HepG2 (cell line): ENCODE measurements around the gene STIMATE. TPM values are rescaled to one million over a fixed set of nuclear protein-coding genes. Genes with fewer than 3 reads are reported as not detected.
A peak's percentile ranks its signal among the peaks of the same experiment; 100 is the strongest.

Experiments used
- ATAC-seq: fragments of 200-7000 bp; cut with Tn5 transposase; 3 replicates; pipeline ENCODE4 v1.9.1; 2020; ENCODE audit warnings: mild to moderate bottlenecking, moderate library complexity
- BruUV-seq: library from RNA; stranded (reverse); fragments of 400-500 nt; replicated peaks from 2 replicates; lab custom pipeline; 2021; lab: Mats Ljungman, UMichigan
- CTCF ChIA-PET: fragments of 300-600 bp; formaldehyde crosslinking; extraction: SDS; loops from one replicate; lab custom pipeline; 2021; ENCODE audit warnings: low total read pairs, inconsistent platforms, low intra/inter-chr PET ratio; lab: Yijun Ruan, JAX
- POLR2A ChIA-PET: fragments of 350-600 bp; sonication (Branson Sonifier 250); formaldehyde crosslinking; loops from one replicate; lab custom pipeline; 2020; ENCODE audit warnings: antibody characterized with exemption, inconsistent platforms; lab: Yijun Ruan, JAX
- DNase-seq: peaks from one replicate; pipeline ENCODE4 v3.0.0-alpha.2; 2015; ENCODE audit warnings: low spot score
- FAIRE-seq: peaks from 3 replicates; lab custom pipeline; 2011; peaks lifted over from hg19 to GRCh38; lab: Jason Lieb, UNC
- H2AFZ ChIP-seq: one replicate; pipeline ENCODE4 v1.6.1; 2011; ENCODE audit warnings: low read length, inconsistent platforms
- H3K27ac ChIP-seq: fragments of 300-600 bp; 3 replicates; pipeline ENCODE4 v1.8.0; 2011; ENCODE audit warnings: mixed run types, mild to moderate bottlenecking, mixed read lengths, low read length, inconsistent platforms; ENCODE audit not compliant: insufficient read depth; ENCODE audit errors: extremely low read length
- H3K27me3 ChIP-seq, 2 experiments: fragments of 200-600 bp in 1 of 2; 2 replicates in 1 of 2; 3 replicates in 1 of 2; pipeline versions ENCODE4 v1.6.0 to v1.8.0; 2011; ENCODE audit warnings: low read length in 2 of 2, mild to moderate bottlenecking in 2 of 2, moderate library complexity in 2 of 2, inconsistent platforms in 1 of 2; ENCODE audit not compliant: insufficient read depth in 2 of 2, control insufficient read depth in 1 of 2
- H3K36me3 ChIP-seq, 2 experiments: fragments of 200-600 bp in 1 of 2; replicated peaks in 1 of 2; 2 replicates in 1 of 2; 3 replicates in 1 of 2; pipeline versions ENCODE4 v1.5.1 to v1.8.0; 2011; ENCODE audit warnings: low read length in 2 of 2, inconsistent platforms in 1 of 2; ENCODE audit not compliant: insufficient read depth in 2 of 2, control insufficient read depth in 1 of 2
- H3K4me1 ChIP-seq: 2 replicates; pipeline ENCODE4 v1.5.1; 2012; ENCODE audit warnings: low read length, inconsistent platforms; ENCODE audit not compliant: insufficient read depth
- H3K4me2 ChIP-seq: 2 replicates; pipeline ENCODE4 v1.6.0; 2011; ENCODE audit warnings: low read depth, low read length, inconsistent platforms
- H3K4me3 ChIP-seq, 3 experiments: fragments of 200-600 bp in 1 of 3; sonication (generic), shearing (Covaris generic) in 1 of 3; replicated peaks in 1 of 3; 2 replicates each; pipeline ENCODE4 v1.5.1; 2011 to 2016; ENCODE audit warnings: low read length in 3 of 3, inconsistent platforms in 2 of 3, low read depth in 2 of 3, mild to moderate bottlenecking in 2 of 3, control low read depth in 1 of 3, mixed read lengths in 1 of 3; ENCODE audit not compliant: insufficient read depth in 1 of 3
- H3K79me2 ChIP-seq: one replicate; pipeline ENCODE4 v1.6.1; 2011; ENCODE audit warnings: low read length, inconsistent platforms; ENCODE audit not compliant: insufficient read depth
- H3K9ac ChIP-seq: 2 replicates; pipeline ENCODE4 v1.6.0; 2011; ENCODE audit warnings: mild to moderate bottlenecking, low read depth, low read length, inconsistent platforms; ENCODE audit not compliant: insufficient read depth
- H3K9me3 ChIP-seq: 2 replicates; pipeline ENCODE4 v1.5.1; 2012; ENCODE audit warnings: mild to moderate bottlenecking, low read length
- H4K20me1 ChIP-seq: 2 replicates; pipeline ENCODE4 v1.6.0; 2011; ENCODE audit warnings: inconsistent platforms, mild to moderate bottlenecking, low read length, moderate library complexity; ENCODE audit not compliant: insufficient read depth
- DPF2 ChIP-seq: sonication (generic); formaldehyde crosslinking; IDR thresholded peaks from 2 replicates; pipeline ENCODE4 v1.4.0; 2020; ENCODE audit warnings: mild to moderate bottlenecking, low read depth, missing genetic modification reagents, borderline replicate concordance
- EHMT2 ChIP-seq: fragments of 200-600 bp; sonication (generic); IDR thresholded peaks from 2 replicates; pipeline ENCODE4 v1.7.0; 2017; ENCODE audit warnings: antibody characterized with exemption, low read depth, low read length, borderline replicate concordance
- FOXC1 ChIP-seq: sonication (generic); formaldehyde crosslinking; IDR thresholded peaks from 2 replicates; pipeline ENCODE4 v1.8.0; 2022; ENCODE audit warnings: mild to moderate bottlenecking, missing genetic modification reagents, borderline replicate concordance
- NKX3-1 ChIP-seq: sonication (generic); formaldehyde crosslinking; IDR thresholded peaks from 2 replicates; pipeline ENCODE4 v1.5.0; 2020; ENCODE audit warnings: missing genetic modification reagents
- PPARG ChIP-seq: conservative IDR thresholded peaks from 2 replicates; pipeline ENCODE4 v1.6.1; 2016; ENCODE audit warnings: missing biosample characterization, missing genetic modification reagents
- SAP130 ChIP-seq: IDR thresholded peaks from 2 replicates; pipeline ENCODE4 v1.6.1; 2016; ENCODE audit warnings: low read depth
- WGBS: methylation state at CpG from one replicate; pipeline ENCODE4 v1.1.6; 2017; ENCODE audit warnings: low lambda C conversion rate; 5-methylcytosine and 5-hydroxymethylcytosine counted together
- in situ Hi-C: cut with HindIII; loops from 2 replicates; pipeline ENCODE4 v1.10.0; 2017; ENCODE audit warnings: low pct_unique_long_range_greater_than_20kb; ENCODE audit not compliant: extremely low pct_ligation_motif_present
- intact Hi-C: fragments of 100-400 bp; cut with micrococcal nuclease; formaldehyde crosslinking; loops from one replicate; pipeline ENCODE4 v1.10.0; 2022; ENCODE audit not compliant: unreplicated experiment
- polyA plus RNA-seq, 8 experiments: library from polyadenylated mRNA; depleted of rRNA in 3 of 8; stranded (reverse) in 7 of 8; unstranded in 1 of 8; fragments of >200 nt; fragmentation: Illumina TruSeq in 4 of 8; extraction: Trizol in 4 of 8; gene quantifications; 2 replicates each; pipeline versions ENCODE4 v1.2.1 to v1.2.3, GENCODE V29; 2011 to 2016; ENCODE audit warnings: low read depth in 4 of 8, missing spikeins in 1 of 8, mixed read lengths in 1 of 8; ENCODE audit not compliant: insufficient read depth in 1 of 8
- total RNA-seq, 5 experiments: library from RNA; depleted of rRNA; stranded (reverse); fragments of >200 nt; fragmentation: Illumina TruSeq; extraction: Trizol; gene quantifications; 2 replicates each; pipeline ENCODE4 v1.2.3, GENCODE V29; 2016; ENCODE audit warnings: low read depth in 1 of 5
- TF ChIP-seq, protein P1 (sequence below): IDR thresholded peaks from 2 replicates; pipeline ENCODE4 v1.6.1; 2012; ENCODE audit warnings: low read depth, low read length, improper control_type of control experiment
- TF ChIP-seq, protein P2 (sequence below): sonication (generic); formaldehyde crosslinking; IDR thresholded peaks from 2 replicates; pipeline ENCODE4 v1.5.0; 2020; ENCODE audit warnings: mild to moderate bottlenecking, missing genetic modification reagents, moderate library complexity

STIMATE gene
- total and polyA plus RNA-seq, 2 of the 13 experiments (the other 11 are each of a cell fraction or from before 2014, with no cell fraction given): 5.7 to 11.7 TPM

- TF ChIP-seq, protein P1, sequence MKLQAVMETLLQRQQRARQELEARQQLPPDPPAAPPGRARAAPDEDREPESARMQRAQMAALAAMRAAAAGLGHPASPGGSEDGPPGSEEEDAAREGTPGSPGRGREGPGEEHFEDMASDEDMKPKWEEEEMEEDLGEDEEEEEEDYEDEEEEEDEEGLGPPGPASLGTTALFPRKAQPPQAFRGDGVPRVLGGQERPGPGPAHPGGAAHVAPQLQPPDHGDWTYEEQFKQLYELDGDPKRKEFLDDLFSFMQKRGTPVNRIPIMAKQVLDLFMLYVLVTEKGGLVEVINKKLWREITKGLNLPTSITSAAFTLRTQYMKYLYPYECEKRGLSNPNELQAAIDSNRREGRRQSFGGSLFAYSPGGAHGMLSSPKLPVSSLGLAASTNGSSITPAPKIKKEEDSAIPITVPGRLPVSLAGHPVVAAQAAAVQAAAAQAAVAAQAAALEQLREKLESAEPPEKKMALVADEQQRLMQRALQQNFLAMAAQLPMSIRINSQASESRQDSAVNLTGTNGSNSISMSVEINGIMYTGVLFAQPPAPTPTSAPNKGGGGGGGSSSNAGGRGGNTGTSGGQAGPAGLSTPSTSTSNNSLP: no peak
- TF ChIP-seq, protein P2, sequence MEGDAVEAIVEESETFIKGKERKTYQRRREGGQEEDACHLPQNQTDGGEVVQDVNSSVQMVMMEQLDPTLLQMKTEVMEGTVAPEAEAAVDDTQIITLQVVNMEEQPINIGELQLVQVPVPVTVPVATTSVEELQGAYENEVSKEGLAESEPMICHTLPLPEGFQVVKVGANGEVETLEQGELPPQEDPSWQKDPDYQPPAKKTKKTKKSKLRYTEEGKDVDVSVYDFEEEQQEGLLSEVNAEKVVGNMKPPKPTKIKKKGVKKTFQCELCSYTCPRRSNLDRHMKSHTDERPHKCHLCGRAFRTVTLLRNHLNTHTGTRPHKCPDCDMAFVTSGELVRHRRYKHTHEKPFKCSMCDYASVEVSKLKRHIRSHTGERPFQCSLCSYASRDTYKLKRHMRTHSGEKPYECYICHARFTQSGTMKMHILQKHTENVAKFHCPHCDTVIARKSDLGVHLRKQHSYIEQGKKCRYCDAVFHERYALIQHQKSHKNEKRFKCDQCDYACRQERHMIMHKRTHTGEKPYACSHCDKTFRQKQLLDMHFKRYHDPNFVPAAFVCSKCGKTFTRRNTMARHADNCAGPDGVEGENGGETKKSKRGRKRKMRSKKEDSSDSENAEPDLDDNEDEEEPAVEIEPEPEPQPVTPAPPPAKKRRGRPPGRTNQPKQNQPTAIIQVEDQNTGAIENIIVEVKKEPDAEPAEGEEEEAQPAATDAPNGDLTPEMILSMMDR: peak; percentile 20; the same call in 1 of the 2 replicates
- peak; percentile 95 for TF ChIP-seq SAP130 (CRISPR knock-in tag)
Measured at GRCh38 chr3:52893723-52894122, 3.6 kb downstream of the STIMATE start (continued).

DNA sequence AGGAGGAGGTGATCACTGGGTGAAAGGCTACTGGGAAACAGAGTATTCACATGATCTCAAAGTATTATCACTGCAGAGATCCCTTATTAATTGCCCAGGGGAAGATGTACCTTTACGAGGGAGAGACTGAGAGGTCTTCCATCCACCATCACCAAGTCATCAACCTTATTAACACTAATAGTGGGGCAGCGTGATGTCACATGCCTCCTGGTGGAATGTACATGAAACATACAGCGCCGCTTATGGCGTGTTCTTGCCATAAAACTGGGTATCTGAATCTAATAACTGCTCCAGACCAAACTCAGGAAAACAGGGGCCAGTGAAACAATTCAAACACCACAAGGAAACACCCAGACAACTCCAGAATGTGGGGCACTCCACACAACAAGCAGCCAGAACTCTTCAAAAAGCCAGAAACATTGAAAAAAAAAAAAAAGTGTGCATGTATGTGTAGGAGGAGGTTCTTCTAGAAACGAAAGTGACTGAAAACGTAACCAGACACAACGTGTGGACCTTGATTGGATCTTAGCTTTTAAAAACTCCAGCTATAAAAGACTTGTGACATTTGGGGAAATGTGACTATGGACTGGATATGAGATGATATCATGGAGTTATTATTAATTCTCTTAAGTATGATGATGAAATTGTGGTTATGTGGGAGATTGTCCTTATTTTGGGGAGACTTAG, 4.6 kb downstream of the STIMATE start:
- in situ Hi-C loops: no loop called here
- TF ChIP-seq EHMT2 (0 out of 2 replicates have a peak, but pooled peaks have one; percentile 3), FOXC1 (CRISPR knock-in tag) (no peak), NKX3-1 (CRISPR knock-in tag) (no peak), DPF2 (CRISPR knock-in tag) (no peak), PPARG (CRISPR knock-in tag) (0 out of 2 replicates have a peak, but pooled peaks have one; percentile 45)
- no TSS peak for BruUV-seq
- peaks cover 62% of the 10 kb centered on the region for H3K4me1 ChIP-seq
- intact Hi-C loops: loop anchor here (5.0 kb wide), 1 partner anchor 40 kb away; no protein-coding TSS in a partner anchor
- H3K4me3 ChIP-seq: no peak overlapping the region
- no peaks in the 10 kb centered on the region; a peak in 1 of 5 replicates for H3K36me3 ChIP-seq
- DNase-seq (no peak), ATAC-seq (no peak), FAIRE-seq (no peak)
- H3K27me3 ChIP-seq: no peaks in the 10 kb centered on the region
- H3K27ac ChIP-seq: peak overlapping the region; percentile 68
- 0 out of 2 replicates have a peak overlapping the region, but pooled peaks have one; percentile 5 for H3K9ac ChIP-seq
- H3K79me2 ChIP-seq: peaks cover 12% of the 10 kb centered on the region
- 88% methylated on average over 8 of the region's 8 CpGs for WGBS
- no peaks in the 10 kb centered on the region for H4K20me1 ChIP-seq
- no peaks in the 10 kb centered on the region for H3K9me3 ChIP-seq
- ChIA-PET POLR2A (interaction anchor here (1.8 kb wide), 1 partner anchor 11 kb away, joined by 8 read pairs; no protein-coding TSS in a partner anchor), CTCF (no interaction called here)
- H3K4me2 ChIP-seq: peak overlapping the region; percentile 51
- H2AFZ ChIP-seq: no peak overlapping the region
